ENCODE data around the gene CACNG8.

Gene CACNG8

DNA sequence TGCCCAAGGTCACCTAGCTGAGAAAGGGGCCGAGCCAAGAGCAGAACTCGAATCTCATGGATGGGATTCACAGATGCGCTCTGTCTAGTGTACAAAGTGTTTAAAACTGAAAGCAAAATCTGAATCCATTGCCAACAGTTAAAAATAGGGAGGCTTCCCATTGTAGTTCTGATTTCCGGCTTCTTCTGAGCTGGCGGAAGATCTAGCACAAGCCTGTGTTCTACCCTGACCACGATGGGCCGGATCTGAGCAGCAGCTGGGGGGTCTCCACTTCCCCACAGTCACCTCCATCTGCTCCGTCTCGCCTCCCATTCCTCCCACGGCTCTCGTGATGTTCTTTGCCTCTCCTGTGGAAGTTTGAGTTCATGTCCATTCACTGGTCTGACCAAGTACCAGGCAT lies 2.4 kb downstream of the CACNG8 start:
- Histone ChIP-seq H3K4me3 (replicated peaks; ENCODE audit: low read depth, low read length) (no peak overlapping the region), H3K27me3 (replicated peaks; ENCODE audit: control insufficient read depth, insufficient read depth, low read length) (no peaks in the 10 kb centered on the region), H3K36me3 (ENCODE audit: control insufficient read depth, insufficient read depth, low read length) (no peaks in the 10 kb centered on the region)
- TF ChIP-seq, protein P1, sequence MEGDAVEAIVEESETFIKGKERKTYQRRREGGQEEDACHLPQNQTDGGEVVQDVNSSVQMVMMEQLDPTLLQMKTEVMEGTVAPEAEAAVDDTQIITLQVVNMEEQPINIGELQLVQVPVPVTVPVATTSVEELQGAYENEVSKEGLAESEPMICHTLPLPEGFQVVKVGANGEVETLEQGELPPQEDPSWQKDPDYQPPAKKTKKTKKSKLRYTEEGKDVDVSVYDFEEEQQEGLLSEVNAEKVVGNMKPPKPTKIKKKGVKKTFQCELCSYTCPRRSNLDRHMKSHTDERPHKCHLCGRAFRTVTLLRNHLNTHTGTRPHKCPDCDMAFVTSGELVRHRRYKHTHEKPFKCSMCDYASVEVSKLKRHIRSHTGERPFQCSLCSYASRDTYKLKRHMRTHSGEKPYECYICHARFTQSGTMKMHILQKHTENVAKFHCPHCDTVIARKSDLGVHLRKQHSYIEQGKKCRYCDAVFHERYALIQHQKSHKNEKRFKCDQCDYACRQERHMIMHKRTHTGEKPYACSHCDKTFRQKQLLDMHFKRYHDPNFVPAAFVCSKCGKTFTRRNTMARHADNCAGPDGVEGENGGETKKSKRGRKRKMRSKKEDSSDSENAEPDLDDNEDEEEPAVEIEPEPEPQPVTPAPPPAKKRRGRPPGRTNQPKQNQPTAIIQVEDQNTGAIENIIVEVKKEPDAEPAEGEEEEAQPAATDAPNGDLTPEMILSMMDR (IDR thresholded peaks at IDR 0.05; ENCODE audit: insufficient read depth, low read length, poor library complexity, severe bottlenecking): no peak
- DNase-seq (ENCODE audit: extremely low read depth, insufficient read length): no peak

DNA sequence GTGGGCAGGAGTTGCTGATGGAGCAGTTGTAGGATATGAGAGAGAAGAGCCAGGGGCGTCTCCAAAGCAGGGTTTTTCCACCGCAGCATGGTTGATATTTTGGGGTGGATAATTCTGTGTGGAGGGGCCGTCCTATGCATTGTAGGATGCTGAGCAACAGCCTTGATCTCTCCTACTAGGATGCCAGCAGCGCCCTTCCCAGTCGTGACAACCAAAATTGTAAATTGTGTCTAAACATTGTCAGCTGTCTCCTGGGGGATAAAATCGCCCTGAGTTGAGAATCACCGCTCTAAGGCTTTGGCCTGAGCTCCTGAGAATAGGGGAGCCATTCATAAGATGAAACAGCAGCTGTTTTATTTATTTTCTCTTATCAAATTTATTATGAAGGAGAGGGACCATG lies 4.2 kb downstream of the CACNG8 start:
- no peaks in the 10 kb centered on the region for H3K36me3 ChIP-seq (ENCODE audit: control insufficient read depth, insufficient read depth, low read length)
- H3K27me3 ChIP-seq (replicated peaks; ENCODE audit: control insufficient read depth, insufficient read depth, low read length): no peaks in the 10 kb centered on the region
- TF ChIP-seq, protein P1 (IDR thresholded peaks at IDR 0.05; ENCODE audit: insufficient read depth, low read length, poor library complexity, severe bottlenecking): no peak
- no peak overlapping the region for H3K4me3 ChIP-seq (replicated peaks; ENCODE audit: low read depth, low read length)
- no peak for DNase-seq (ENCODE audit: extremely low read depth, insufficient read length)

DNA sequence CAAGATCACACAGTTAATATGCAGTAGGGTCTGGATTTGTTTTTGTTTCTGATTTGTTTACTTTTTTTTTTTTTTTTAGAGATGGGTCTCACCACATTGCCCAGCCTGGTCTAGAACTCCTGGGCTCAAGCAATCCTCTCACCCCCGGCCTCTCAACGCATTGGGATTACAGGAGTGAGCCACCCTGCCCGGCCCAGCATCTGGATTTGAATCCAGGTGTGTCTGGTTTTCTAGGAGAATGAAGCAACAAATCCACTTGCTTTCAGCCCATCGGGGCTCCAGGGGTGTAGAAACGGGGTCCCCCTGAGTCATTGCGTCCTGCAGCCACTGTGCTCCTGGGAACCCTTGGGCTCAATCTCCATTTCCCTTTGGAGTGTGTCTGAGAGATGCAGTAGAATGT lies 6.6 kb downstream of the CACNG8 start:
- H3K4me3 ChIP-seq (replicated peaks; ENCODE audit: low read depth, low read length): no peak overlapping the region
- no peak for DNase-seq (ENCODE audit: extremely low read depth, insufficient read length)
- H3K36me3 ChIP-seq (ENCODE audit: control insufficient read depth, insufficient read depth, low read length): no peaks in the 10 kb centered on the region
- no peaks in the 10 kb centered on the region for H3K27me3 ChIP-seq (replicated peaks; ENCODE audit: control insufficient read depth, insufficient read depth, low read length)
- TF ChIP-seq, protein P1 (IDR thresholded peaks at IDR 0.05; ENCODE audit: insufficient read depth, low read length, poor library complexity, severe bottlenecking): no peak

GRCh38 chr19:53971673-53972072 lies 8.9 kb downstream of the CACNG8 start:
- no peaks in the 10 kb centered on the region for H3K27me3 ChIP-seq (replicated peaks; ENCODE audit: control insufficient read depth, insufficient read depth, low read length)
- no peak for DNase-seq (ENCODE audit: extremely low read depth, insufficient read length)
- H3K4me3 ChIP-seq (replicated peaks; ENCODE audit: low read depth, low read length): no peak overlapping the region
- TF ChIP-seq, protein P1 (IDR thresholded peaks at IDR 0.05; ENCODE audit: insufficient read depth, low read length, poor library complexity, severe bottlenecking): no peak
- no peaks in the 10 kb centered on the region for H3K36me3 ChIP-seq (ENCODE audit: control insufficient read depth, insufficient read depth, low read length)

- Histone ChIP-seq H3K4me3 (replicated peaks; ENCODE audit: low read depth, low read length) (no peak overlapping the region), H3K27me3 (replicated peaks; ENCODE audit: control insufficient read depth, insufficient read depth, low read length) (no peaks in the 10 kb centered on the region; the same call in 1 of the 2 replicates), H3K36me3 (ENCODE audit: control insufficient read depth, insufficient read depth, low read length) (no peaks in the 10 kb centered on the region)
- TF ChIP-seq, protein P1 (IDR thresholded peaks at IDR 0.05; ENCODE audit: insufficient read depth, low read length, poor library complexity, severe bottlenecking): no peak
- DNase-seq (ENCODE audit: extremely low read depth, insufficient read length): no peak
Observed at GRCh38 chr19:53977429-53977990, 14.8 kb downstream of the CACNG8 start.
